Measurements from ENCODE around the gene SUN3.
A peak's percentile ranks its signal among the peaks of the same experiment; 100 is the strongest.

Gene SUN3

DNA sequence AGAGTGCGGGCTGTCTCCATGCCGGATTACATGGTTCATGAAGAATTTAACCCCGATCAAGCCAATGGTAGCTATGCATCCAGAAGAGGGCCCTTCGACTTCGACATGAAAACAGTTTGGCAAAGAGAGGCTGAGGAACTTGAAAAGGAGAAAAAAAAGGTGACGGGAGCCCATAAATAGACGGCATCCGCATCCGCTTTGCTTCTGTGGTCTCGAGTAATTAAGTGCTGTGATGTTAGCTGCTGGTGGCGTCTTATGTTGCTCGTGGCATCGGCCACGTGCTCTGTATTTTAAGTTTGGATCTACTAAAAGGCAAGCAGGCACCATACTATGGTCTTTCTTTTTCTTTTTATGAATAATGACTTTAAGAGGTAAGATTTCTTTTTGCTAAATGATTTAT, 17.6 kb upstream of the SUN3 start:
- Histone ChIP-seq H3K4me1 (ENCODE audit: insufficient read depth, low read length) (no peaks in the 10 kb centered on the region), H3K4me3 (ENCODE audit: low read depth in 1 of 2, low read length in 2 of 2) (no peak overlapping the region), H3K27me3 (ENCODE audit: control insufficient read depth in 1 of 2, insufficient read depth in 2 of 2, low read length in 2 of 2) (no peaks in the 10 kb centered on the region), H3K36me3 (ENCODE audit: insufficient read depth, low read length) (no peaks in the 10 kb centered on the region), H3K9me3 (ENCODE audit: low read length) (no peaks in the 10 kb centered on the region), H3K27ac (ENCODE audit: low read depth, low read length) (no peak overlapping the region), H3K9ac (ENCODE audit: low read length) (no peak overlapping the region)

DNA sequence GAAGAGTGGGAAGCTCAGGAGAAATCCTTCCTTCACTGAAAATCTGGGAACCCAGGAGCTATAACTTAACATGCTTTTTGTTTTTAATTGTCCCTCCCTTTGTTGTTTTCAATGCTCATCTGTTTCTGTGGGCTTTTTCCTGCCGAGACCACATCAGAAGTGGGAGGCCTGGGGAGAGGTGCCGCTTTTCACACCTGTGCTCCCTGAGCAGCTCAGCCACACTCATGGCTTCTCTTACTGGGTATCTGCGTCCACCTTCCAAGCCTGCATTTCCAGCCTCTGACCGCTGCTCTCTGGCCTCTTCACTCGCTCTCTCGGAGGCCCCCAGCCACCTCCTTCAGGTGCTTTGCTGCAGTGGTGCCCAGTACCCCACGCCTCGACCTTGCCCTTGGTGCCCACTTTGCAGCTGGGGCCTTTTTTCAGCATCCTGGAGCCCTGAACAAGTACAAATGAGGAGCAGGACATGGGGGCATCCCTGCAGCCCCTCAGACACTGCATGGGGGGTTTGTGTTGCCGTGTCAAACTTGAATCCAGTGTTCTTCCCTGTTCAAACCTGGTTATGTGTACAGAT, 16.4 kb upstream of the SUN3 start:
- no peaks in the 10 kb centered on the region for H3K27me3 ChIP-seq (ENCODE audit: control insufficient read depth in 1 of 2, insufficient read depth in 2 of 2, low read length in 2 of 2)
- no peak overlapping the region for H3K9ac ChIP-seq (ENCODE audit: low read length)
- H3K9me3 ChIP-seq (ENCODE audit: low read length) = no peaks in the 10 kb centered on the region
- no peaks in the 10 kb centered on the region for H3K4me1 ChIP-seq (ENCODE audit: insufficient read depth, low read length)
- no peak overlapping the region for H3K4me3 ChIP-seq (ENCODE audit: low read depth in 1 of 2, low read length in 2 of 2)
- no peak overlapping the region for H3K27ac ChIP-seq (ENCODE audit: low read depth, low read length)
- no peaks in the 10 kb centered on the region for H3K36me3 ChIP-seq (ENCODE audit: insufficient read depth, low read length)

DNA sequence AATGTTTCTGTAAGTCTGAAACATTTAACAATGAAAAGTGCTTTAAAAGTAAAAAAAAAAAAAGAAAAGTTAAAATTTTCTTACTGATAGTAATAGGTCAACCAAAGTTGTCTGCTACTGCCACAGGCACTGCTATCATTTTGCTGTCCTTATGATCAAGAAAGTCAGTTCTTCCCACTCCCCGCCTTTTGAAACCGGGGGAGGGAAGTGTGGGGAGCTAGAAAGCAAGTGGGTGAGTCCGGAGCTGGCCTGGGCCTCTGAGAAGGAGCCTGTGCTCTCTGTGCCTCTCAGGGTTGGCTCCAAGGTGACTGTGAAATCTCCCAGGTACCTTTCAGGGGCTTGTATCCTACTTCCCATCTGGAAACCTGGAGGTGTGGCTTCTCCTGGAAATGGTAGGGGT, 13.7 kb upstream of the SUN3 start:
- Histone ChIP-seq H3K27me3 (ENCODE audit: control insufficient read depth in 1 of 2, insufficient read depth in 2 of 2, low read length in 2 of 2) (no peaks in the 10 kb centered on the region), H3K4me1 (ENCODE audit: insufficient read depth, low read length) (no peaks in the 10 kb centered on the region), H3K4me3 (ENCODE audit: low read depth in 1 of 2, low read length in 2 of 2) (no peak overlapping the region), H3K27ac (ENCODE audit: low read depth, low read length) (no peak overlapping the region), H3K36me3 (ENCODE audit: insufficient read depth, low read length) (no peaks in the 10 kb centered on the region), H3K9ac (ENCODE audit: low read length) (no peak overlapping the region), H3K9me3 (ENCODE audit: low read length) (no peaks in the 10 kb centered on the region)

DNA sequence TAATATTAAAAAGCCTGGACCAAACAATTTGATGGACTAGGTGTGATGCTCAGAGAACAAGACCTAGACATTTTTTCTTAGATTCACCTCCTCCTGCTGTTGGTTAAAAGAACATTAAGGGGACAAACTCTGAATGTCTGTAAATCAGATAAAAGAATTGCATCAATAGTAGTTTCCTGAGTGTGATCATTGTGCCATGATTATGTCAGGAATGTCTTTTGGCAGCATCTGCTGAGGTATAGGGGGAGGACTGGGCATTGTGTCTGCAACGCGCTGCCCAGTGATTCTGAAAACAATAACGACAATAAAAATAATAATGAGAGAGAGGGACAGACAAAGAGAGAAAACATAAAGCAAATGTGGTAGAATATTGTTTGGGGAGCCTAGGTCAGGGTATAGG, 13.3 kb upstream of the SUN3 start:
- Histone ChIP-seq H3K4me1 (ENCODE audit: insufficient read depth, low read length) (no peaks in the 10 kb centered on the region), H3K9me3 (ENCODE audit: low read length) (no peaks in the 10 kb centered on the region), H3K9ac (ENCODE audit: low read length) (no peak overlapping the region), H3K36me3 (ENCODE audit: insufficient read depth, low read length) (no peaks in the 10 kb centered on the region), H3K27ac (ENCODE audit: low read depth, low read length) (no peak overlapping the region), H3K27me3 (ENCODE audit: control insufficient read depth in 1 of 2, insufficient read depth in 2 of 2, low read length in 2 of 2) (no peaks in the 10 kb centered on the region), H3K4me3 (ENCODE audit: low read depth in 1 of 2, low read length in 2 of 2) (no peak overlapping the region)

DNA sequence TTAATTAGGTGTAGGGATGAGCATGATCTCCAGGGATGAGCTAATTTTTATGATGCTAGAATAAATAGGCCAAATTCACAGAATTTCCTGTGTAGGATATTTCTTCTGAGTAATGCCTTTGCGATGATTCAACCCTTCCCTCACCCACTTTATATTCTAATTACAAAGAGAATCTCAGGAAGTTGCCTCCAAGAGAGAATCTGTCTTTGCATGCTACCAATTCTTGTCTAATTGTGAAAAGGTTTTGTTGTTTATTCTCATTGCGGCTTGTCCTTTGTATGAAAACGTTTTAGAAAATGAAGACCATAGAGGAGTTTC, 12.7 kb upstream of the SUN3 start:
- Histone ChIP-seq H3K36me3 (ENCODE audit: insufficient read depth, low read length) (no peaks in the 10 kb centered on the region), H3K9ac (ENCODE audit: low read length) (no peak overlapping the region), H3K4me3 (ENCODE audit: low read depth in 1 of 2, low read length in 2 of 2) (no peak overlapping the region), H3K4me1 (ENCODE audit: insufficient read depth, low read length) (no peaks in the 10 kb centered on the region), H3K27ac (ENCODE audit: low read depth, low read length) (no peak overlapping the region), H3K27me3 (ENCODE audit: control insufficient read depth in 1 of 2, insufficient read depth in 2 of 2, low read length in 2 of 2) (peaks cover 0 to 6% of the 10 kb centered on the region in 2 donors), H3K9me3 (ENCODE audit: low read length) (no peaks in the 10 kb centered on the region)

DNA sequence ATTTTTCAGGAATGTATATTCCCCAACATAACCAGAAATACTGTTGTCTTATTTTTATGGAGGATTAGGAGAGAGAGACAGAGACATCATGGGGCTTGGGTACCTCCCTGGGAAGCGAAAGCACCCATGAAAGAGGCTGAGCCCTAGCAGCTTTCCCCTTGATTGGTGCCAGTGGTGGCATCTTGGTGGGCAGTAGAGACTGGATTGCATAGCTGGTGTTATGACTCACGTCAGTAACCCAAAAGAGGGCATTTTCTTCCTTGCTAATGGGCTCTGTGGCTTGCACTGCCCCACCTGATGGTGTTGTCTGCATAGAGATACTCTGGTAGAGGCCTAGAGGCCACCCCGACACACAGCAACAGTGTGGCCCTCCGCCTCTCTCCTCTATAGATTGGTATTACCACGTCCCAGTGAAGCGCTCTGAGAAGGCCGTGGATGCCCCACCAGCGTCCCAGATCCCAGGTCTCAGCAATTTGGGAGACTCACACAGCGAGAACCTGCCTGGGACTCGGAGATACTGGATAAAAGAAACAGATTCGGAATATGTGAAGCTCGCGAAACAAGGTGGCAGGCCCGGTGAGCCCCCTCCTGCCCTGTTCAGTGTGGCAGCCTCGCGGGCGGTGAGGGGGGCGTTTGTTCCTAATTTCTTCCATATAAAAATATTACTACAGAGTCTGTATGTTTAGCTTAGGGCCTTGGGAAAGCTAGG, 12.2 kb upstream of the SUN3 start:
- Histone ChIP-seq H3K4me3 (ENCODE audit: low read depth in 1 of 2, low read length in 2 of 2) (no peak overlapping the region), H3K27me3 (ENCODE audit: control insufficient read depth in 1 of 2, insufficient read depth in 2 of 2, low read length in 2 of 2) (peaks cover 0 to 11% of the 10 kb centered on the region in 2 donors), H3K4me1 (ENCODE audit: insufficient read depth, low read length) (peaks cover 4% of the 10 kb centered on the region)

DNA sequence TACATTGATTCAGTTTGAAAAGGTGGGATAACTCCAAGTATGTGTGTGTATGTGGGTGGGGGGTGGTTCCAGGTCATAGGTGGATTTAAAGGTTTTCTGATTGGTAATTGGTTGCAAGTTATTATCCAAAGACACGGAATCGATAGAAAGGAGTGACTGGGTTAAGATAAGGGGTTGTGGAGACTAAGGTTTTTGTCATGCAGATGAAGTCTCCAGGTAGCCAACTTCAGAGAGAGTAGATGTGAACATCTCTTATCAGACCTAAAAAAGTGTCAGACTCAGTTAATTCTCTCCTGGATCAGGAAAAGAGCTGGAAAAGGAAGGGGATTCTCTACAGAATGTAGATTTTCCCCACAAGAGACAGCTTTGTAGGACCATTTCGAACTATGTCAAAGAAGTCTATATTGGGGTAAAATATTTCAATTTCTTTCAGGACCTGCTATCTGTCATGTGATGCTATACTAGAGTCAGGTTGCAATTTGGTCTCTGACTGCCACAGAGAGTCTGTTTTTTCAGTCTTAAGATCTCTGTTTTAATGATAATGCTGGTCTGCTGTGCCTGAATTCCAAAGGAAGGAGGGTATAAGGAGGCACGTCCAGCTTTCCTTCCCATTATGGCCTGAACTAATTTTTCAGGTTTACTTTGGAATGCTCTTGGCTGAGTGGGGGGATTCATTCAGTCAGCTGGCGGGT, 10.1 kb upstream of the SUN3 start:
- H3K9ac ChIP-seq (ENCODE audit: low read length) = no peak overlapping the region
- H3K27ac ChIP-seq (ENCODE audit: low read depth, low read length) = no peak overlapping the region
- H3K27me3 ChIP-seq (ENCODE audit: control insufficient read depth in 1 of 2, insufficient read depth in 2 of 2, low read length in 2 of 2) = peaks cover 4 to 15% of the 10 kb centered on the region in 2 donors
- H3K9me3 ChIP-seq (ENCODE audit: low read length) = no peaks in the 10 kb centered on the region
- no peak overlapping the region for H3K4me3 ChIP-seq (ENCODE audit: low read depth in 1 of 2, low read length in 2 of 2)
- no peaks in the 10 kb centered on the region for H3K36me3 ChIP-seq (ENCODE audit: insufficient read depth, low read length)
- peaks cover 10% of the 10 kb centered on the region for H3K4me1 ChIP-seq (ENCODE audit: insufficient read depth, low read length)

More for the DNA sequence above, 12.2 kb upstream of the SUN3 start:
- no peaks in the 10 kb centered on the region for H3K9me3 ChIP-seq (ENCODE audit: low read length)
- no peak overlapping the region for H3K9ac ChIP-seq (ENCODE audit: low read length)
- no peak overlapping the region for H3K27ac ChIP-seq (ENCODE audit: low read depth, low read length)
- H3K36me3 ChIP-seq (ENCODE audit: insufficient read depth, low read length) = no peaks in the 10 kb centered on the region

DNA sequence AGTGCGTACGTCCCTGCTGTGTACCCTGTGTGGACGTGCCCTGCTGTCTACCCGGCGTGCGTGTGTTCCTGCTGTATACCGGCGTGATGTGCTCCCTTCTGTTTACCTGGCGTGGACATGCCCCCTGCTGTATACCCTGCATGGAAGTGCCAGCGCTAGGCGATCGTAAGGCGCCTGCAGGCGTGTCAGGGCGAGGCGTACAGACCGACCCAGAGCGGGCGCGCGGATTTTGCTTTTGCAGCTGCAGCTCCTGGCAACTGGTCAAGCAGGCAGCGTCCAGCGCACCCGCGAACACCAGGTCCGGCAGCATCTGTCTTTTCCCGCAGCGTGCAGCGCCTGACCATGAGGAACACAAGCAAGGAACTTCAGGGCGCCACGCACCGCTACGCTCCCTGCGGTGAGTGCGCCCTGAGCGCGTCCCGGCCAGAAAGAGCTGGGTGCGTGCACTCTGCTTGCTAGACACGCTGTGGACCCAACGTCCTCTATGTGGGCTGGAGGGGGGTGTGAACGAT, 7.1 kb upstream of the SUN3 start:
- Histone ChIP-seq H3K4me1 (ENCODE audit: insufficient read depth, low read length) (peaks cover 10% of the 10 kb centered on the region), H3K4me3 (ENCODE audit: low read depth in 1 of 2, low read length in 2 of 2) (peak overlapping the region; percentile 21 to 61), H3K36me3 (ENCODE audit: insufficient read depth, low read length) (no peaks in the 10 kb centered on the region), H3K9ac (ENCODE audit: low read length) (no peak overlapping the region), H3K27me3 (ENCODE audit: control insufficient read depth in 1 of 2, insufficient read depth in 2 of 2, low read length in 2 of 2) (peaks cover 4 to 20% of the 10 kb centered on the region in 2 donors), H3K9me3 (ENCODE audit: low read length) (no peaks in the 10 kb centered on the region), H3K27ac (ENCODE audit: low read depth, low read length) (no peak overlapping the region)

DNA sequence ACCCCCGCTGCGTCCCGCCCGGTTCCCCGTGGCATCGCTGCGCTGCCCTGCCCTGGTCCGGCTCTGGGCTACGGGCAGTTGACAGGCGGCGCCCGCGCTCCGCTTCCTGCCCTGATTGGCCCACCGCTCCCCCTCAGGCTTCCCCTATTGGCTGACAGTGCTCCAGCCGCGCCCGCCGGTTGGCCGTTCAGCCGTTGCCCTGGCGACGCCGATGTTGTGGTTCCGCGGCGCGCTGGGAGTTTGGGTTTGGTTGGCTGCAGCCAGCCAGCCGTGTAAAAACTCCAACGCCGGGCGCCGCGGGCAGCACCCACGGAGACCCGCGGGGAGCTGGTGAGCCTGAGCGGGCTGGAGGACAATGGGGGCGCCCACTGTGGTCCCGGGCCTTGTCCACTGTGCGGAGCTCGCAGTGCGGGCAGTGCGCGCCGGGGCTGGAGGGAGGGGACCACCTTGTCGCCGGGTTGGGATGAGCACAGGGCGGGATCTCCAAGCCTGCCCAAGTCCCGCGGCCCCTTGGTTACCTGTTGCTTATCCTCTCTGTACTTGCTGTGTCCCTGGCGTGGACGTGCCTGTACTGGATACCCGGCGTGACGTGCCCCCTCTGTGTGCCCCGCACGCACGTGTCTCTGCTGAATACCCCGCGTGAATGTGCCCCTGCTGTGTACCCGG, 6.5 kb upstream of the SUN3 start, which contains the start of gene C7orf57:
Gene C7orf57 (plus strand): TSS at position 243 of the 666 bp plus-strand sequence. CDS start 766 bp downstream, outside the sequence.
- H3K36me3 ChIP-seq (ENCODE audit: insufficient read depth, low read length) = no peaks in the 10 kb centered on the region
- no peaks in the 10 kb centered on the region for H3K9me3 ChIP-seq (ENCODE audit: low read length)
- peak within 1 kb of the TSS; percentile 58 to 61 for H3K4me3 ChIP-seq (ENCODE audit: low read depth in 1 of 2, low read length in 2 of 2)
- H3K27ac ChIP-seq (ENCODE audit: low read depth, low read length) = no peak within 1 kb of the TSS
- peaks cover 4 to 20% of the 10 kb centered on the region in 2 donors for H3K27me3 ChIP-seq (ENCODE audit: control insufficient read depth in 1 of 2, insufficient read depth in 2 of 2, low read length in 2 of 2)
- peaks cover 10% of the 10 kb centered on the region for H3K4me1 ChIP-seq (ENCODE audit: insufficient read depth, low read length)
- no peak within 1 kb of the TSS for H3K9ac ChIP-seq (ENCODE audit: low read length)

DNA sequence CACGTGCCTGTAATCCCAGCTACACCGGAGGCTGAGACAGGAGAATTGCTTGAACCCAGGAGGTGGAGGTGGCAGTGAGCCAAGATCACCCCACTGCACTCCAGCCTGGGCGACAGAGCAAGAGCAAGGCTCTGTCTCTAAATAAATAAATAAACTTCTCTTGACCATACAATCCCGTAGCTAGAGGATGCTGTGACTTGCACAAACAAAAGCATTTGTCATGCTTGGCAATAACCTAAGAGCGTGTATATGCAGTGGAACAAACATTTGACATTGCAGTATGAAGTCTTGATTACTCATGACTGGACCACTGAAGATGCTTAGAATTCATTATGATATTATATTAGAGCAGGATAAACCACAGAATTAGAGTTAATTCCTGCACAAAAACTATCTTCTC, 5.0 kb upstream of the SUN3 start:
- H3K27ac ChIP-seq (ENCODE audit: low read depth, low read length) = no peak overlapping the region
- H3K9me3 ChIP-seq (ENCODE audit: low read length) = no peaks in the 10 kb centered on the region

DNA sequence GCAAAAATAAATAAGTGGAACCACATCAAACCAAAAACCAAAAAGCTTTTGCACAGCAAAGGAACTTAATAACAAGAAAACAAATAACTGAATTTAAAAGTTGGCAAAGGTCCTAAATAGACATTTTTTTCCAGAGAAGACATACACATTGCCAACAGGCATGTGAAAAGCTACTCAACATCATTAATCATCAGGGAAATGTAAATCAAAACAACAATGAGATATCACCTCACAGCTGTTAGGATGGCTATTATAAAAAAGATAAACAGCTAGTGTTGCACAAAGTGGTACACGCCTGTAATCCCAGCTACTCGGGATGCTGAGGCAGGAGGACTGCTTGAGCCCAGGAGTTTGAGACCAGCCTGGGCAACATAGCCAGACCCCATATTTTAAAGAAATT, 2.2 kb upstream of the SUN3 start:
- Histone ChIP-seq H3K27me3 (ENCODE audit: control insufficient read depth in 1 of 2, insufficient read depth in 2 of 2, low read length in 2 of 2) (peaks cover 4 to 9% of the 10 kb centered on the region in 2 donors), H3K27ac (ENCODE audit: low read depth, low read length) (no peak overlapping the region), H3K4me1 (ENCODE audit: insufficient read depth, low read length) (peaks cover 6% of the 10 kb centered on the region), H3K36me3 (ENCODE audit: insufficient read depth, low read length) (no peaks in the 10 kb centered on the region), H3K9me3 (ENCODE audit: low read length) (no peaks in the 10 kb centered on the region), H3K9ac (ENCODE audit: low read length) (no peak overlapping the region), H3K4me3 (ENCODE audit: low read depth in 1 of 2, low read length in 2 of 2) (no peak overlapping the region)

More for the DNA sequence above, 5.0 kb upstream of the SUN3 start:
- Histone ChIP-seq H3K4me1 (ENCODE audit: insufficient read depth, low read length) (peaks cover 10% of the 10 kb centered on the region), H3K27me3 (ENCODE audit: control insufficient read depth in 1 of 2, insufficient read depth in 2 of 2, low read length in 2 of 2) (peaks cover 4 to 20% of the 10 kb centered on the region in 2 donors), H3K4me3 (ENCODE audit: low read depth in 1 of 2, low read length in 2 of 2) (no peak overlapping the region), H3K9ac (ENCODE audit: low read length) (no peak overlapping the region), H3K36me3 (ENCODE audit: insufficient read depth, low read length) (no peaks in the 10 kb centered on the region)

Data from muscle layer of colon (tissue), 2 donors.